ENCODE data around the gene TFCP2.

DNA sequence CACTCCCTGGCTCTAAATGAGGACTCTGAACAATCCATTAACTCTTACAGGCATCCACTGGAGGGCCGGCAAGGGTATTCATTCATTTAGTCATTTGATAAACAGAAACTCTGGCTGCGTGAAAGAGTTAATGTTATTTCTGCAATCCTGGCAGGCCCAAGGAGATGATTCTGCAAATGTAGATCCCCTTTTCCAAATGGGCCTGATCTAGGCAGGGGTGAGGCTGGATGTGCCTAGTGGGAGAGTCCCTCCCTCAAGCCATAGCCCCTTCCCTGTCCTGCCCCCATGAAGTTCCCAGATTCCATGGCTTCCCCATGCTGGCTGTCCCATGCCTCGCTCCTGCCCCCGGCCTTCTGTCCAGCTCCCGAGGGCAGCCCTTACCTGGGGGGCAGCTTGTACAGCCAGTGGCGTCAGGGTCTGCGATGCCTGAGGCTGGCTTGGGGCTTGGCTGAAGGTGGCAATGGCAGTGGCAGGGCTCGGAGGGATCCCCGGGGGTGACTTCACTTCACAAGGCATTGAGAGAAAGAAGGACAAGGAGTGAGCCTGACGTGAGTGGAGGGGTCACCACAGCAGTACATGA is 26.5 kb upstream of the TFCP2 start:
- TF ChIP-seq, protein P1, sequence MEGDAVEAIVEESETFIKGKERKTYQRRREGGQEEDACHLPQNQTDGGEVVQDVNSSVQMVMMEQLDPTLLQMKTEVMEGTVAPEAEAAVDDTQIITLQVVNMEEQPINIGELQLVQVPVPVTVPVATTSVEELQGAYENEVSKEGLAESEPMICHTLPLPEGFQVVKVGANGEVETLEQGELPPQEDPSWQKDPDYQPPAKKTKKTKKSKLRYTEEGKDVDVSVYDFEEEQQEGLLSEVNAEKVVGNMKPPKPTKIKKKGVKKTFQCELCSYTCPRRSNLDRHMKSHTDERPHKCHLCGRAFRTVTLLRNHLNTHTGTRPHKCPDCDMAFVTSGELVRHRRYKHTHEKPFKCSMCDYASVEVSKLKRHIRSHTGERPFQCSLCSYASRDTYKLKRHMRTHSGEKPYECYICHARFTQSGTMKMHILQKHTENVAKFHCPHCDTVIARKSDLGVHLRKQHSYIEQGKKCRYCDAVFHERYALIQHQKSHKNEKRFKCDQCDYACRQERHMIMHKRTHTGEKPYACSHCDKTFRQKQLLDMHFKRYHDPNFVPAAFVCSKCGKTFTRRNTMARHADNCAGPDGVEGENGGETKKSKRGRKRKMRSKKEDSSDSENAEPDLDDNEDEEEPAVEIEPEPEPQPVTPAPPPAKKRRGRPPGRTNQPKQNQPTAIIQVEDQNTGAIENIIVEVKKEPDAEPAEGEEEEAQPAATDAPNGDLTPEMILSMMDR (IDR thresholded peaks at IDR 0.05), result no peak
- no peak for TF ChIP-seq POLR2AphosphoS5 (IDR thresholded peaks at IDR 0.05; ENCODE audit: insufficient read depth in 1 of 2, low read depth in 1 of 2)
